GM19193 (cell line): ENCODE results near the gene ALPL.

Experiments used
- POLR2A ChIP-seq: IDR thresholded peaks from 4 replicates; pipeline ENCODE4 v1.6.1; 2011; ENCODE audit not compliant: insufficient read depth, insufficient read length; ENCODE audit errors: extremely low read depth

Gene ALPL

DNA sequence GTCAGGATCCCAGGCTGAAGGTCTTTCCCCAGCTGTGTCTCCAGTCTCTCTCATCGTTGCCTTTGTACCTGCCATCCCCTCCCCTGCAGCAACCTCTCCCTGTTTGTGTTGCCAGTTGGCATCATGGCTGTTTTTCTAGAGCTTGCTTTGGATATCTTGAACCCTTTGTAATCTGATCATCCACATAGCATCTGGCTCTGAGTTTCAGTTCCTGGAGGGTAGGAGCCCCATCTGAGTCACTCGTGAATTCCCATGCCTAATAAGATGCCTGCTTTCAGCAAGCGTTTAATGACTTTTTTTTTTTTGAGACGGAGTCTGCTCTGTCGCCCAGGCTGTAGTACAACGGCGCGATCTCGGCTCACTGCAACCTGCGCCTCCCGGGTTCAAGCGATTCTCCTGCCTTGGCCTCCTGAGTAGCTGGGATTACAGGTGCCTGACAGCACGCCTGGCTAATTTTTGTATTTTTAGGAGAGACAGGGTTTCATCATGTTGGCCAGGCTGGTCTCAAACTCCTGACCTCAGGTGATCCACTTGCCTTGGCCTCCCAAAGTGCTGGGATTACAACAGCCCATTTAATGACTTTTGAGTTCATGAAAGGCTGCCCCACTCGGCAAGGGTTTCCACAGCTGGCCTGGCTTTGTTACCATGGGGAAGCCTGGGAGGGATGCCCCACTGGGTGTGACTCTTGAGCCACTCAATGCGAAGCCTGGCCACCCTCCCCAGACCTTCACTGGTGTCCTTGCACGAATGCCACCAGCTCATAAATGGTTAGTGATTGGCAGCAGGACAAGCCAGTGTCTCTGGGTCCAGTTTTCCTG is 11.9 kb downstream of the ALPL start:
- no peak for TF ChIP-seq POLR2A

- no peak for TF ChIP-seq POLR2A
These were observed 12.5 kb downstream of the ALPL start for GRCh38 chr1:21521717-21522060.

DNA sequence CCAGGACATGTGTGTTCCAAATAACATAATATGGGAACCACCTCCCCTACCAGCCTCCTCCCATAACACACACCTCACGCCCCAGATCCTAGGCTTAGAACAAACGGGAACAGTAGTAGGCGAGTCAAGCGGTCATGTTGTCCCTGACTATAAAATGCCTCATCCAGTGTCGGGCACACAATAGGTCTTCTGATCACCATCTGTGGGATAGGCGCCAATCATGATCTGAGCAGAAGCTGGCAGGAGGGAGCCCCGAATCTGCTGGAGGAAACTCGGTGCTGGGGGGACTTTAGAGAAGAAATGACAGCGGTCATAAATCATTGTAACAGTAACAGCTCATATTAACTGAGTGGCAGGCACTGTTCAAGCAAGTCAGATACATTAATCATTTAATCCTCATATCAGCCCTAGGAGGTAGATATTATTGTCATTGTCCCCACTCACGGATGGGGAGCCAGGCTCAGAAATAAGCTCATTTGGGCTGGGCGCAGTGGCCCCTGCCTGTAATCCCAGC is 13.4 kb downstream of the ALPL start:
- TF ChIP-seq POLR2A: no peak

DNA sequence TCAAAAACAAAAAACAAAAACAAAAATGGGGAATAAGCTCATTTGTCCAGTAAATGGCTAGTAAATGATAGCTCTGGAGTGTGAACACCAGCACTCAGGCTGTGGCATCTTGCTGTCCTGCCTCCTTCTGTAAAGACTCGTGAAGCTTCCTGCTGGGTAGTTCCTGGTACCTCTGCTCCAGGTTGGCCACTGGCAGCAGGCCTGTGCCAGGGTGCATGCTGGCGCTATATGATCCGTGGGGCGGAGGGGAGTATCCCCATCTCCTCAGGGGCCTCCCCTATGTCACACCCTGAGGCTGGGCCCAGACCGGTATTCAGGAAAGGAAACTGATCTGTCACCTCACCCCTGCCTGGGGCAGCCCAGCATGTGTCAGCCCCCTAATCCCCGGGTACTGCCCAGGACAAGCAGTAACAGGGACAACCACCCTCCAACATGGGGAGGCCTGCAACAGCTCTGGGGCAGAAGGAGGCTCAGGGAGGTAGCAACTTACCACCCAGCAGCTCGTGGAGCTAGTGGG is 14.1 kb downstream of the ALPL start:
- no peak for TF ChIP-seq POLR2A

- no peak for TF ChIP-seq POLR2A
These were observed 15.0 kb downstream of the ALPL start for GRCh38 chr1:21524220-21524619.

- TF ChIP-seq POLR2A: no peak
These were observed 15.6 kb downstream of the ALPL start for GRCh38 chr1:21524686-21525339.

GRCh38 chr1:21525340-21525717 is 16.1 kb downstream of the ALPL start:
- TF ChIP-seq POLR2A: no peak

DNA sequence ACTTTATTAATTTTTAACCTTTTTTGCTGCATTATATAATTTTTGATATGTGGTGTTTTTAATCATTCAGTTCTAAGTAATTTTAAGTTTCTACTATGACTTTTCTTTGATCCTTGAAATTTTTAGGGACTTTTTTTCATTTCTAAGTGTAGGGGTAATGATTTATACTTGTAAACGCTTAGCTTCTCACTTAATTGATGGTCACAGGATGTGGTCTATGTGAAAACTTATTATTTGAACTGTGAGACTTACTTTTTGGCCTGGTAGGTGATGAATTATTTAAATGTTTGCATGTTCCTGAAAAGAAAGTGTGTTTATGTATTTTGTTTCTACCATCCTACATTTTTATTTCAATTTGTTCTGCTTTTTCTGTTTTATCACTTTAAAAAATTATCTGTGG is 17.2 kb downstream of the ALPL start:
- no peak for TF ChIP-seq POLR2A

DNA sequence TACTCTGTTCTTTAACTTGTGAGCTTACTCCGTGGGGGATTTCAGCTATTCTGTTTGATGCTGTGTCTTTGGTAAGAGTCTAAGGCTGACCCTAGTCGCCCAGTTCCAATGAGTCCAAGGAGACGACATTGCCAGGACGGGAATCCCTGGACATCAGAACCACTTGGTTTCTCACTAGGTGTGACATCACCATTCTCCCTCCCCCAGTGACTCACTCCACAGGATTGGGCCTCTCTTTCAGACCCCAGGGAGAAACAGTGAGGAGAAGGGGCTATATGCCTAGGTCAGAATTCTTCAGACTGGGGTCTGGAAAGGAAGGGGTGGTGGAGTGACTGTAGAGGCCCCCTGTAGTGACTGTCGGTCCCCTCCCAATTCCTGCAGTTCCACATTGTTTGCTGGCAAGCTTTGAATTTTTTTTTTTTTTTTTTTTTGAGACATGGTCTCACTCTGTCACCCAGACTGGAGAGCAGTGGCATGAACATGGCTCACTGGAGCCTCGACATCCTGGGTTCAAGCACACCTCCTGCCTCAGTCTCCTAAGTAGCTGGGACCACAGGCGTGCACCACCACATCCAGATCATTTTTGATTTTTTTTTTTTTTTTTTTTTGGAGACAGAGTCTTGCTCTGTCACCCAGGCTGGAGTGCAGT is 21.3 kb downstream of the ALPL start:
- TF ChIP-seq POLR2A: no peak

DNA sequence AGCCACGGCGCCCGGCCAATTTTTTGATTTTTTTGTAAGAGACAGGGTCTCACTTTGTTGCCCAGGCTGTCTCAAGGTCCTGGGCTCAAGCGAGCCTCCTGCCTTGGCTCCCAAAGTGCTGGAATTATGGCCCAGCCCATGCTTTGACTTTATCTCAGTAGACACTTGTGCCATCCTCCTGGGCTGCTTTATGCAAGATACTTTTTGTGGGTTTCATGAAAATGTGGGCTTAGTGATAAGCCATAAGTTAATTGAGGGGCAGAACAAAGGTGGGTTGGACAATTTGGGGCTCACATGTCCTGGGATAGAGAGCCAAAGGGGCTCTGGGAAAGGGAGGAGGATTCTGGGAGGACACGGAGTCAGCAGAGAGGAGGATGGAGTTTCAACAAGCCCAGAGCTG is 22.0 kb downstream of the ALPL start:
- TF ChIP-seq POLR2A: no peak

DNA sequence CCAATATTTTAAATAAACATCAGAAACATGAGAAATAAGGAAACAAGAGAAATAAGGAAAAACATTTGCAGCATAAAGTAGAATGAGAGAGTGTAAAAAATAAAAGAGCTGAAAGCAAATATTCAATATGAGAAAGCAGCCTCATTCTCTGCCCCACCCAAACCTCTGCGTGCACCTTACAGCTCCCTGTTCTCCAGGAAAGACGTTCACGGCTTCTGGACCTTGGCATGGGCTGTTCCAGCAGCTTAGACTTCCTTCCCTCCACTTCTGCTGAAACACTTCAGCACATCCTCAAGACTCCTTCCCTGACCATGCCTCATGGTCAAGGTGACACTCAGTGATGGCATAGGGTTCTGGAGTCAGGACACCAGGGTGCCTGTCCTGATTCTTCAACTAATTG is 23.3 kb downstream of the ALPL start:
- no peak for TF ChIP-seq POLR2A

- no peak for TF ChIP-seq POLR2A
These were observed 23.8 kb downstream of the ALPL start for GRCh38 chr1:21532992-21533534.

GRCh38 chr1:21534146-21534545 is 24.9 kb downstream of the ALPL start:
- TF ChIP-seq POLR2A: no peak

- no peak for TF ChIP-seq POLR2A
These were observed 25.6 kb downstream of the ALPL start for GRCh38 chr1:21534674-21535378.

GRCh38 chr1:21536218-21536617 is 27.0 kb downstream of the ALPL start:
- no peak for TF ChIP-seq POLR2A
